CD4-positive, alpha-beta T cell treated with Interferon alpha-2 for 1 hour (primary cell): ENCODE measurements around the gene RAG2.
A peak's percentile ranks its signal among the peaks of the same experiment; 100 is the strongest.
"Not testable (repeated sequence)": the region's sequence is repeated elsewhere in the genome, so short reads cannot be mapped to it uniquely, and the experiment has no call there.

Experiments
- DNase-seq, 2 donors: peaks; one replicate each; pipeline ENCODE4 v3.0.0-alpha.2; 2020 to 2022

The RAG2 gene

DNA sequence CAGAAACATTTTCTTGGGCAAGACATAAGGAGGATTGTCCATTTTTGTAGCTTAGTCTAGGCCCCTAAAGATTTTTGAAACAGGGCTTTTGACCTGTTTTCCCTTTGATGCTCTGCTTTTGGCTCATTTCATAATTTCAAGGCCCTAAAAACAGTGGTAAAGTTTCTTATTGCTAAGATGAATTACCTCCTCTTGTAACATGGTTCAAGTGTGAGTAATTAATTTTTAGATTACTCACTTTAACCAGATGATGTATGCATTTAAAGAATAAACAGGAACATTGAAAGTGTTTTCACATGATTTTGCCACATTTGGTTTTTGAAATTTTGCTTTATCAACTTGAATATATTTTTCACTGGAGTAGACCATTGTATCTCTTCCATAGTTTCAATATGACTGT is 1.2 kb downstream of the RAG2 start:
- no peak for DNase-seq

GRCh38 chr11:36594316-36594989 is 3.6 kb downstream of the RAG2 start, which contains the start of gene IFTAP:
Gene IFTAP (plus strand): TSS chr11:36594502. CDS start chr11:36610104, 15,602 bp downstream.
- DNase-seq: peak; percentile 16 to 37

GRCh38 chr11:36591433-36591832 is 6.6 kb downstream of the RAG2 start:
- DNase-seq: no peak

GRCh38 chr11:36590513-36590912 is 7.5 kb downstream of the RAG2 start:
- no peak for DNase-seq

GRCh38 chr11:36588099-36588498 is 9.9 kb downstream of the RAG2 start:
- no peak for DNase-seq

- peak in 1 of 2 donors; percentile 8 for DNase-seq
Measured at GRCh38 chr11:36586543-36586942, 11.5 kb downstream of the RAG2 start.

DNA sequence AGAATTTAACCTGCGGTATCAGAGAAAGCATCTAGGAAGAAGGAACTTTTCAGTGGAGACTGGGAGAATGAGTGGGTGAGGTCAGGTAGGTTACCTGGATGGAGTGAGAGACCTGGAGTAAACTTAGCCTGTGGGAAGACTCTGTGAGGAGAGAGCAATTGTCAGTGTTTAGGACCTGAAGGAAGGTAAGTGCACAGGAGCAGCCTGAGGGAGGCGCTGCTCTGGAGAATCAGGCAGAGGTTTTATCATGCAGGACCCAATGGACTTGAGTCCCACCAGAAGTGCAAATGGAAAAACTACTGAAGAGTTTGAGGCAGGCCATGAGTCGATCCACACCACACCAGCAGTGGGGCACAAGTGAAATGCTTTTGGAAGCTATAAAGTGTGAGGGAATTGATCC is 14.4 kb downstream of the RAG2 start:
- no peak for DNase-seq

DNA sequence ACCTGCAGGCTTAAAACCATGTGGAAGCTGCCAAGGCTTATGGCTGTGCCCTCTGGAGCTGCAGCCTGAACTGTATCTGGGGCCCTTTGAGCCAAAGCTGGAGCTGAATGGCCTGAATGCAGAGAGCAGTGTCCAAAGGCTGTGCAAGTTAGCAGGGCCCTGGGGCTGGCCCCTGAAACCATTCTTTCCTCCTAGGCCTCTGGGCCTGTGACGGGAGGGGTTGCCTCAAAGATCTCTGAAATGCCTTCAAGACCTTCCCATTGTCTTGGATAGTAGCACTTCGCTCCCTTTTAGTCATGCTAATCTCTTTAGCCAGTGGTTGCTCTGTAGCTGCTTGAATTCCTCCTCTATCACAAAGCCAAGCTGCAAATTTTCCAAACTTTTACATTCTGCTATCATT is 16.5 kb downstream of the RAG2 start:
- DNase-seq: no peak

DNA sequence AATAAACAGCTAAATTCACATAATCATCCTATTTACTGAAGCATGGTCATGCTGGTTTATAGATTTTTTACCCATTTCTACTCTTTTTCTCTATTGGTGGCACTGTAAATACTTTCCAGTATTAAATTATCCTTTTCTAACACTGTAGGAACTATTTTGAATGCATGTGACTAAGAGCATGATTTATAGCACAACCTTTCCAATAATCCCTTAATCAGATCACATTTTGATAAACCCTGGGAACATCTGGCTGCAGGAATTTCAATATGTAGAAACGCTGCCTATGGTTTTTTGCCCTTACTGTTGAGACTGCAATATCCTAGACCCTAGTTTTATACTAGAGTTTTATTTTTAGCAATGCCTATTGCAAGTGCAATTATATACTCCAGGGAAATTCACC is 19.6 kb downstream of the RAG2 start:
- no peak for DNase-seq

- no peak for DNase-seq
Measured at GRCh38 chr11:36577859-36578258, 20.2 kb downstream of the RAG2 start.

GRCh38 chr11:36577373-36577772 is 20.7 kb downstream of the RAG2 start:
- DNase-seq: no peak

- no peak for DNase-seq
Measured at GRCh38 chr11:36574486-36574885, 23.6 kb downstream of the RAG2 start.

DNA sequence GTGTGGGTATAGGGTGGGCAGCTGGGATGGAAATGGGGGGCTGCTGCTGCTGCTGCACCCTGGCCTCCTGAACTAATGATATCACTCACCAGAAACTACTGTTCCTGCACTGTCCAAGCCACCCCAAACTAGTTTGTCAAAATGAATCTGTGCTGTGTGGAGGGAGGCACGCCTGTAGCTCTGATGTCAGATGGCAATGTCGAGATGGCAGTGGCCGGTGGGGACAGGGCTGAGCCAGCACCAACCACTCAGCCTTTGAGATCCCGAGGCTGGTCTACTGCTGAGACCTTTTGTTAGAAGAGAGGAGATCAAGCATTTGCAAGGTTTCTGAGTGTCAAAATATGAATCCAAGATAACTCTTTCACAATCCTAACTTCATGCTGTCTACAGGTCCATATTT is 28.9 kb downstream of the RAG2 start:
- DNase-seq: no peak

DNA sequence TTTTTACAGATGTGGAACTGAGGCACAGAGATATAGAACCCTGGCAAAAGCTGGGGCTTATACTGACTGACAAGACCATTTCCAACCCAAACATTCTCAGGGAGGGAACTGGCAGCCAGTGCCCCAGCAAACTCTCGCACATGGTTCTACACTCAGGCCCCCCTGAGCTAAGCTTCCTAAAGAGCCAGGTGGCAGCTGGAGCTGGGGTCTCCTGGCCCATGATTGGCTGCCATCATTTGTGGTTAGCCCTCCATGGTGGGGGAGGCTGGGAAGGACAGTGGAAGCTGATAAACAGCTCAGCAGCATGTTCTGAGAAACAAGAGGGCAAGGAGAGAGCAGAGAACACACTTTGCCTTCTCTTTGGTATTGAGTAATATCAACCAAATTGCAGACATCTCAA is 30.3 kb downstream of the RAG2 start, which contains the start of gene RAG1:
Gene RAG1, plus strand, starts transcription at position 314 of the 400 bp plus-strand sequence. CDS start 5,298 bp downstream, outside the sequence.
- no peak for DNase-seq

GRCh38 chr11:36566407-36567053 is 31.5 kb downstream of the RAG2 start:
- no peak for DNase-seq

DNA sequence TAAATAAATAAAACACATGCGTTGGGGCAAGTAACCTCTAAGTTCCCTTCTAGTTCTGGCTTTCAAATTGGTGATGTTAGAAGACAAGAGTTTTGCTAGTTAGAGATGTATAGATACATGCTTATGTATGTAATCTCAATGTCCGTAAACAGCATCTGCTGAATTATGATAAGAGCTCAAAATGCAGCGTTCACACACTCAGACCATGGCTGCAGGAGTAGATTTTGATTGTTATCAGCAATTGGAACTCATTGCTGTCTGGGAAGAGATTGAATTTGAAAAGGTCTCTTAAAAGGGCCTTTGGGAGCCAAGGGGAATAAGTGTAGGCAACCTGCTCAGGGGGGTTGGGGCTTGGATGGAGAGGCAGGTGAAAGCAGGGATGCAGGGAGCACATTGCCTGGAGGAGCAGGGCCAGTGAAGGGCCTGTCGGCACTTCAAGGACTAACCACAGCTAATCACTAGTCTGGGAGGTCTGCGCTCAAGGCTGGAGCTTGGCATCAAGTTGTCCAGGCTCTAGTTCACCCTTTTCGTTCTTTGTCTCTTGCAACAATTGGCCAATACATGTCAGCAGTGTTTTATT is 32.9 kb downstream of the RAG2 start:
- no peak for DNase-seq

GRCh38 chr11:36564376-36565030 is 33.5 kb downstream of the RAG2 start:
- peak; percentile 39 to 70 for DNase-seq

GRCh38 chr11:36558571-36559413 is 39.2 kb downstream of the RAG2 start:
- DNase-seq: peak in 1 of 2 donors; percentile 46

GRCh38 chr11:36557991-36558390 is 40.0 kb downstream of the RAG2 start:
- no peak for DNase-seq

GRCh38 chr11:36557390-36557789 is 40.6 kb downstream of the RAG2 start:
- not testable (repeated sequence) for DNase-seq

DNA sequence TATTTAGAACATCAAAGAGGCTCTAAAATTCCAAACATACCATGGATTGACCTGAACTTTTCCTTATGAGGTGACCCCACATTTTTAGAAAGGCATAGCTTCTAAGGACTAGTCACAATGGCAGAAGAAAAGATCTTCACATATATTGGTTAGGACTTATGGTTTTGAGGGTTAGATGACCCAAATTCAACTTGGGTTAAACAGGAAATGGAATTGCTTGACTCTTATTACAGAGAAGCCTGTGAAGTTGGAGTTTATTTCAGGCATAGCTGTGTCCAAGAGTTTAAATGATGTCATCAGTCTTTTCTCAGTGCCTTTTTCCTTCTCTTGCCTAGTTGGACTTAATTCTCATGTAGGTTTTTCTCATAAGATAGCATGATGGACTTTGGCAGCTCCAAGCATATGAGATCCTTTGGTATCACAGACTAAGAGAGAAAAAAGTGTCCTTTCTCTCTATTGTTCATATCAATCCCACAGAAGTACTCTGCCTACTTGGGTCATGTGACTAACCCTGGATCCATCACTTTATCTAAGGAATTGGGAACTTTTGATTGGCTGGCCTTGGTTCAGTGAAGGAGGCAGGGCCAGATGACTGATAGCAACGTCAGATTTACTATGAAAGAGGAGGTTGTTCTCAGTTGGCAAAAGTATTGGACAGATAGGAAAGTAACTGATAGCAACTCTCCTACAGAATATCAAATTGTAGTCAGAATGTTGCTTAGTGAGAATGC is 47.5 kb downstream of the RAG2 start:
- no peak for DNase-seq
